Left ventricle myocardium inferior (tissue), 1 donor: ENCODE results near the gene CACNB2. TPM values are rescaled to one million over a fixed set of nuclear protein-coding genes. Genes with fewer than 3 reads are reported as not detected.
A peak's percentile ranks its signal among the peaks of the same experiment; 100 is the strongest.

Experiments
- DNase-seq: peaks from one replicate; pipeline ENCODE4 v3.0.0-alpha.2; 2020
- H3K27ac ChIP-seq: fragments of 200-600 bp; replicated peaks from 2 replicates; pipeline ENCODE4 v1.8.0; 2021
- H3K27me3 ChIP-seq: fragments of 200-600 bp; 2 replicates; pipeline ENCODE4 v1.8.0; 2021; ENCODE audit warnings: low read depth
- H3K36me3 ChIP-seq: fragments of 200-600 bp; 2 replicates; pipeline ENCODE4 v1.8.0; 2021
- H3K4me1 ChIP-seq: fragments of 200-600 bp; 2 replicates; pipeline ENCODE4 v1.8.0; 2021
- H3K4me3 ChIP-seq: fragments of 200-600 bp; 2 replicates; pipeline ENCODE4 v1.8.0; 2021; ENCODE audit warnings: mild to moderate bottlenecking, moderate library complexity
- H3K9me3 ChIP-seq: fragments of 200-600 bp; replicated peaks from 2 replicates; pipeline ENCODE4 v1.8.0; 2021
- intact Hi-C: fragments of 100-400 bp; cut with micrococcal nuclease; formaldehyde crosslinking; loops from one replicate; pipeline ENCODE4 v1.11.0; 2022
- total RNA-seq: library from RNA; stranded (reverse); fragmentation: NEBNext Ultra II Directional; extraction: Animal tissue kit (Norgen Biotek cat#: 25700); gene quantifications from one replicate; pipeline ENCODE4 v1.2.1, GENCODE V29; 2021
- TF ChIP-seq, protein P1 (sequence below): fragments of 200-600 bp; IDR thresholded peaks from 2 replicates; pipeline ENCODE4 v1.8.0; 2021; ENCODE audit warnings: antibody characterized with exemption, mild to moderate bottlenecking, borderline replicate concordance
- donor health status: DM: no; HTN: yes; CAD: no; lungs with severe emphysema.

Gene CACNB2
- total RNA-seq, 1 donor from 2014 or later = 38.1 TPM

DNA sequence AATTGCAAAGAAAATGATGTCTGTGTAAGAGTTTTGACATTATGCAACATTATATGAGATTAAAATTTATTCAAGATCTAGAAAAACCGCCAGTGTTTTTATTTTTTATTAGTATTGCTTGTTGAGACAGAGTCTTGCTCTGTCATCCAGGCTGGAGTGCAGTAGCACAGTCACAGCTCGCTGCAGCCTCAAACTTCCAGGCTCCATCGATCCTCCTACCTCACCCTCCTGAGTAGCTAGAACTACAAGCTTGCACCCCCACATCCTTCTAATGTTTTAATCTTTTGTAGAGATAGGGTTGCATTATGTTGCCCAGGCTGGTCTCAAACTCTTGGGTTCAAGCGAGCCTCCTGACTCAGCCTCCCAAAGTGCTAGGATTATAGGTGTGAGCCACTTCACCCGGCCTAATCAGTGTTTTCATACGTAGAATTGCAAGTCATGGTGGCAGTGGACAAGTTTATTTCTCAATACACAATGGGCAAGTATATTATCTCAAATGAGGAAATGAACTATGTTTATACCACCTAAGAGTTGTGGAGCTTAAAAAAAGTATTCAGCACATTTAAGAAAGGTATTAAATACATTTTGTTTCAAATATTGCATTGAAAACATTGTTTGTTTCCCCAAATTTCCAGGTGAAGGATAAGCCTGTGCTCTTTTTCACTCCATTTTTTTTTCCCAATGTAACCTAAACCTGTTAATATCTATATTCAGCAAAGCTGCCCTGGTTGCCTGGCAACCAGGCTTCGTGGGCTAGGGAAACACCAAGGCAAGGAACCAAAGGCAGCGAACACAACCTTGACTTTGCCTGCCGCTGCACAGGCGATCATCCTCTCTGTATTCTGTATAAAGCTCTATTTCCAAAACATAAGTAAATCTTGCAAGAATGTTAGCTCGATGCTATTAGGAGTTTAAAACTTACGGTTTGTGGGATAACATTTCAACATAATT is 163.9 kb downstream of the CACNB2 start:
- intact Hi-C loops = no loop called here
- Histone ChIP-seq H3K9me3 (no peaks in the 10 kb centered on the region), H3K4me1 (peaks cover 12% of the 10 kb centered on the region), H3K27me3 (no peaks in the 10 kb centered on the region), H3K27ac (peak overlapping the region; percentile 36), H3K4me3 (no peak overlapping the region), H3K36me3 (no peaks in the 10 kb centered on the region)
- TF ChIP-seq, protein P1, sequence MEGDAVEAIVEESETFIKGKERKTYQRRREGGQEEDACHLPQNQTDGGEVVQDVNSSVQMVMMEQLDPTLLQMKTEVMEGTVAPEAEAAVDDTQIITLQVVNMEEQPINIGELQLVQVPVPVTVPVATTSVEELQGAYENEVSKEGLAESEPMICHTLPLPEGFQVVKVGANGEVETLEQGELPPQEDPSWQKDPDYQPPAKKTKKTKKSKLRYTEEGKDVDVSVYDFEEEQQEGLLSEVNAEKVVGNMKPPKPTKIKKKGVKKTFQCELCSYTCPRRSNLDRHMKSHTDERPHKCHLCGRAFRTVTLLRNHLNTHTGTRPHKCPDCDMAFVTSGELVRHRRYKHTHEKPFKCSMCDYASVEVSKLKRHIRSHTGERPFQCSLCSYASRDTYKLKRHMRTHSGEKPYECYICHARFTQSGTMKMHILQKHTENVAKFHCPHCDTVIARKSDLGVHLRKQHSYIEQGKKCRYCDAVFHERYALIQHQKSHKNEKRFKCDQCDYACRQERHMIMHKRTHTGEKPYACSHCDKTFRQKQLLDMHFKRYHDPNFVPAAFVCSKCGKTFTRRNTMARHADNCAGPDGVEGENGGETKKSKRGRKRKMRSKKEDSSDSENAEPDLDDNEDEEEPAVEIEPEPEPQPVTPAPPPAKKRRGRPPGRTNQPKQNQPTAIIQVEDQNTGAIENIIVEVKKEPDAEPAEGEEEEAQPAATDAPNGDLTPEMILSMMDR = no peak
- no peak for DNase-seq

DNA sequence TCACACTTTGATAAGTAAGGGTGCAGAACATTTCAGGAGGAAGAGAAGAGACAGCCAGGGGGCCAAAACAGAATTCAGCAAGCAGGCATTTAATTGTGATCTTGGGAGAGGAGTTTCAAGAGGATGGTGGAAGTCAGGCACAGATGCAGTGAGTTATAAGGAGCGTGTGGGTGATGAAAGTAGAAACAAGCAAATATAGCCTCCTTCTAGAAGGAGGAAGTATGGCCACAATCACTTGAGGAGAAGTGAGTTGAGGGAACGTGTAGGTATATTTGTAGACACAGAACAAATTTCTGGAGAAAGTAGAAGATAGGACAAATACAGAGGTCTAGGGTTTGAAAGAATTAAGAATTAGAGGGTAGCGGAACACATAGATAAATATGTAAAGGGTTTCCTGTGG is 165.8 kb downstream of the CACNB2 start:
- DNase-seq = no peak
- Histone ChIP-seq H3K9me3 (peaks cover 3% of the 10 kb centered on the region), H3K27me3 (no peaks in the 10 kb centered on the region), H3K36me3 (no peaks in the 10 kb centered on the region), H3K4me3 (no peak overlapping the region), H3K27ac (no peak overlapping the region), H3K4me1 (peaks cover 12% of the 10 kb centered on the region)
- intact Hi-C loops = no loop called here
- TF ChIP-seq, protein P1 = no peak

GRCh38 chr10:18308600-18308999 is 168.4 kb downstream of the CACNB2 start:
- H3K4me1 ChIP-seq = peaks cover 25% of the 10 kb centered on the region
- TF ChIP-seq, protein P1 = no peak
- no peak overlapping the region for H3K4me3 ChIP-seq
- peaks cover 4% of the 10 kb centered on the region for H3K9me3 ChIP-seq
- no peaks in the 10 kb centered on the region for H3K36me3 ChIP-seq
- peak; percentile 36 for DNase-seq
- intact Hi-C loops = no loop called here
- no peaks in the 10 kb centered on the region for H3K27me3 ChIP-seq
- peak overlapping the region; percentile 88 for H3K27ac ChIP-seq

- no peaks in the 10 kb centered on the region for H3K27me3 ChIP-seq
- no peaks in the 10 kb centered on the region for H3K36me3 ChIP-seq
- peaks cover 32% of the 10 kb centered on the region for H3K4me1 ChIP-seq
- H3K4me3 ChIP-seq = no peak overlapping the region
- DNase-seq = no peak
- intact Hi-C loops = no loop called here
- H3K9me3 ChIP-seq = peaks cover 4% of the 10 kb centered on the region
- H3K27ac ChIP-seq = peak overlapping the region; percentile 88
- TF ChIP-seq, protein P1 = no peak
Observed at GRCh38 chr10:18310761-18311160, 170.5 kb downstream of the CACNB2 start.

DNA sequence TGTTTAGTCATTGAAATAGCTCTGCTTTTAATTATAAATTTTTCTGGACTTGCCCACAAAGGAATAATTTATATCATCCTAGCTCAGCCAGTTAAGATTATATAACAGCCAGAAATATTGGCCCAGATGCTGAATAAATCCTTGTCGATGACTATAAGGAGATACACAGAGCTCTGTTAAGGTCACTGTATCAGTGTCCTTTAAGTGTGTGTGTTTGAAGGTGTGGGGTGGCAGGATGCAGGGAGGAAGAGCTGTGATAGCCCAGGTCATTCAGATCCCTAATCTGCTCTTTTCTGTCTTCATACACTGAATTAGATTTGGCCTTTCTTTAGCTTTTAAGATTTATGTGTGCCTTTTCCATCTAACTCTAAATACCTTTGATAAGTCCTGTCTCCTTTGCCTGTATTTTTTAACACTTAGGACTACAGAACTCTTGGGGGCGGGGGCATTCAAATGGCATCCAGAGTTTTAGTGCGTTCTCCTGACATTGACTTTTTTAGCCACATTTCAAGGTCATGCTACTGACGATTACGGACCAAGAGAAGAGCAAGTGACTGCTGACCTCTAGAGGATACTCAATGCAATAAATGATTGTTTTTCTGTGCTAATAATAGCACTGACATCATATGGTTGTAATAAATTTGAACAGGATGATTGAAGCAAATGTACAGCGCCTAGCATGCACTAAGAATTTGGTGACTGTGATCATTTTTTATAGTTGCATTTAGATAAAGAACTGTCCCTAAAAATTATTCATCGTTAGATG is 172.3 kb downstream of the CACNB2 start:
- H3K4me1 ChIP-seq = peaks cover 35% of the 10 kb centered on the region
- H3K27ac ChIP-seq = peak overlapping the region; percentile 88
- H3K4me3 ChIP-seq = no peak overlapping the region
- no peaks in the 10 kb centered on the region for H3K27me3 ChIP-seq
- H3K36me3 ChIP-seq = no peaks in the 10 kb centered on the region
- intact Hi-C loops = no loop called here
- no peak for DNase-seq
- peaks cover 4% of the 10 kb centered on the region for H3K9me3 ChIP-seq
- TF ChIP-seq, protein P1 = peak; percentile 51
